GM12864 (cell line): Measurements from ENCODE around the gene EPHB1.
"Not testable (repeated sequence)": the region's sequence is repeated elsewhere in the genome, so short reads cannot be mapped to it uniquely, and the experiment has no call there.

Experiments used
- DNase-seq: peaks from one replicate; pipeline ENCODE4 v3.0.0-alpha.2; 2011; ENCODE audit warnings: low read depth
- H3K4me3 ChIP-seq: 2 replicates; pipeline ENCODE4 v1.5.1; 2011; ENCODE audit warnings: mild to moderate bottlenecking, low read depth, low read length, control low read depth
- CTCF ChIP-seq: IDR thresholded peaks from 2 replicates; pipeline ENCODE4 v1.5.1; 2011; ENCODE audit warnings: low read depth, mild to moderate bottlenecking, moderate library complexity, low read length, control low read depth, inconsistent platforms; ENCODE audit errors: missing control alignments

The EPHB1 gene

DNA sequence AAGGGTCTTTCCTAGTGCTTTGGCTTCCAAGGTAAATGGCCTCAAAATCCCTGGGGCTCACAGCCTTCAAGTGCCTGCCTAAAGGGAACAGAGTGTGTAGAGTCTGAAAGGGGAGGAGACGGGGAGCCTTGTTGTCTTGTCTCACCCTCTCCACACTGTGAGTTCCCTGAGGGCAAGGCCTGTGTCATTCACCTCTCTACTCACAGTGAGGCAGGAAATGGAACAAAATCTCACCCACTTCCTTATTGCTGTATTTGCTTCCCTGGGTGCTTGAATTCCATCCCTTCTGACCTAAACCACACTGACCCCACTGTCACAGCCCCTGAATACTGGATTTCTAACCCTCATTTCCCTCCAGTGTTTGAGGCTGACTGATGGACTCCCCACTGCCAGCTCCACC lies 197.5 kb downstream of the EPHB1 start:
- H3K4me3 ChIP-seq, result no peak overlapping the region
- DNase-seq, result no peak
- no peak for TF ChIP-seq CTCF

- TF ChIP-seq CTCF, result no peak
- no peak for DNase-seq
- no peak overlapping the region for H3K4me3 ChIP-seq
Observed at GRCh38 chr3:134993011-134993410, 198.0 kb downstream of the EPHB1 start.

DNA sequence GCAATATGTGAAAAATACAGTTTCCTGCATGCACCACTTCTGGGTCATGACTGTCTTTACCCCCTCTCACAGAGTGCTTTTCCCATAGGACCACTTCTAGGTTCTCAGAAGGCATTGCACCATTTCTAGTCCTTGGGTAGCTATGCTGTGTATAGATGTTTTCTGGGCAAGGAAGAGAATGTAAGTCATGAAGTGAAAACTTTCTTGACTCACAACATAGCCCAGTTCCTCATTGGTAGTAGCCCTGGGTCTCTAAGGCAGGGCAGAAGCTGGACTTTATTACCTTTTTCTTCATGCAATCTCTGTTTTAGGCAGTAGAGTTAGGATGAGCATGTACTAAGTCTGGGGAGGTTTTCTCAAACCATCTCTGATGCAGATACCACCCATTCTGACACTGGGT lies 203.1 kb downstream of the EPHB1 start:
- no peak for DNase-seq
- no peak for TF ChIP-seq CTCF
- no peak overlapping the region for H3K4me3 ChIP-seq

GRCh38 chr3:134998855-134999254 lies 203.8 kb downstream of the EPHB1 start:
- TF ChIP-seq CTCF, result no peak
- DNase-seq, result no peak
- H3K4me3 ChIP-seq, result no peak overlapping the region

DNA sequence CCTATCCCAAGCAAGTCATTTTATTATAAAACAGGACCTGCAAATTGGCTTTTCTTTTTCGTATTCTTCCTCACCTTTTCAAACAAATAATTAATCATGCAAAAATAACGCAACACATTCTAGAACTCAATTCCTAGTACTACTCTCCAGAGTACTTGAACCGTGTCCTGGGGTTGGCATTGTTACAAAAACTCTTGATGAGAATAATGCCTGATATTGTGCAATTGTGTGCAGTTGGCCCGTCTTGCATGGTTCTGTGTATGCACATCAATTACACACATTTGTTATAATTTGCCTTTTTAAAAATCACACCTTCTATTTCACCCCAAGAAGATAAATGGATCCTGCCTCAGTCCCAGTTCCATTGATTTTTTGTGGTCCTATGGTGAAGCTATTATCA lies 205.4 kb downstream of the EPHB1 start:
- no peak for DNase-seq
- no peak overlapping the region for H3K4me3 ChIP-seq
- no peak for TF ChIP-seq CTCF

- not testable (repeated sequence) for DNase-seq, H3K4me3 ChIP-seq
Observed at GRCh38 chr3:135005616-135006015, 210.6 kb downstream of the EPHB1 start.

GRCh38 chr3:135007607-135008006 lies 212.5 kb downstream of the EPHB1 start:
- DNase-seq, result no peak
- no peak overlapping the region for H3K4me3 ChIP-seq
- TF ChIP-seq CTCF, result no peak

DNA sequence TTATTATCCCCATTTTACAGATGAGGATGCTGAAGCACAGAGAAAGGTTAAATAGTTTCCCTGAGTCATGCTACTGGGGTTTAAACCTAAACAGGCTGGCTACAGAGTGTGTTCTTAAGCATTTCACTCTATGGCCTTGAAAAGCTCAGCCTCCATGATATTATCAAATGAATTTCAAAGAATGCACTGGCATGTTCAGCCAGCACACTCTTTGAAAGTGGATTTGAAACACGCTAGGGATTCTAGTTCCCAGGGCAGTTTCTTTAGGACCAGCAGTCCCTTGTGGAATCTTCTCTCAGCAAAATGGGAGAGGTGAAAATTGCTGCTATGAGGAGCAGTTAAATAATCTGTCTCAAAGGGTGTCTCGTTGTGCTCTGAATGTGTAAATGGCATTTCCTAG lies 213.3 kb downstream of the EPHB1 start:
- no peak for DNase-seq
- H3K4me3 ChIP-seq, result no peak overlapping the region
- no peak for TF ChIP-seq CTCF
